ENCODE measurements around the gene TTF1.

TTF1 gene

GRCh38 chr9:132372177-132373095, 34.2 kb downstream of the TTF1 start:
- Mint-ChIP-seq H3K36me3 (ENCODE audit: insufficient read depth) (peaks cover 20% of the 10 kb centered on the region), H3K4me1 (ENCODE audit: low read depth in 2 of 2) (peaks cover 7 to 9% of the 10 kb centered on the region in 2 donors)

GRCh38 chr9:132370592-132370991, 36.0 kb downstream of the TTF1 start:
- Mint-ChIP-seq H3K9me3 (no peaks in the 10 kb centered on the region), H3K36me3 (ENCODE audit: insufficient read depth) (peaks cover 10% of the 10 kb centered on the region), H3K4me3 (no peak overlapping the region), H3K4me1 (ENCODE audit: low read depth in 2 of 2) (peaks cover 7 to 9% of the 10 kb centered on the region in 2 donors), H3K27me3 (no peaks in the 10 kb centered on the region), H3K27ac (no peak overlapping the region)
- DNase-seq: no peak
- no peak for ATAC-seq (replicated peaks)

More at GRCh38 chr9:132372177-132373095, 34.2 kb downstream of the TTF1 start:
- Mint-ChIP-seq H3K27ac (peak overlapping the region; percentile 68 to 75), H3K9me3 (no peaks in the 10 kb centered on the region), H3K27me3 (no peaks in the 10 kb centered on the region), H3K4me3 (peak overlapping the region in 1 of 2 donors; percentile 5)
- DNase-seq: no peak
- no peak for ATAC-seq (replicated peaks)

- ATAC-seq (replicated peaks): no peak
- no peak overlapping the region for H3K27ac Mint-ChIP-seq
- H3K4me3 Mint-ChIP-seq: no peak overlapping the region
- peaks cover 3% of the 10 kb centered on the region for H3K36me3 Mint-ChIP-seq (ENCODE audit: insufficient read depth)
- no peaks in the 10 kb centered on the region for H3K9me3 Mint-ChIP-seq
- H3K27me3 Mint-ChIP-seq: no peaks in the 10 kb centered on the region
- peaks cover 7 to 9% of the 10 kb centered on the region in 2 donors for H3K4me1 Mint-ChIP-seq (ENCODE audit: low read depth in 2 of 2)
- no peak for DNase-seq
These were observed 37.2 kb downstream of the TTF1 start for GRCh38 chr9:132369421-132369820.

- Mint-ChIP-seq H3K27me3 (no peaks in the 10 kb centered on the region), H3K9me3 (no peaks in the 10 kb centered on the region), H3K4me3 (no peak overlapping the region), H3K27ac (no peak overlapping the region), H3K36me3 (ENCODE audit: insufficient read depth) (no peaks in the 10 kb centered on the region), H3K4me1 (ENCODE audit: low read depth in 2 of 2) (peaks cover 5 to 6% of the 10 kb centered on the region in 2 donors)
- no peak for DNase-seq
- no peak for ATAC-seq (replicated peaks)
These were observed 38.9 kb downstream of the TTF1 start for GRCh38 chr9:132367613-132368313.

GRCh38 chr9:132366481-132366880, 40.2 kb downstream of the TTF1 start:
- DNase-seq (no peak), ATAC-seq (replicated peaks) (no peak)
- Mint-ChIP-seq H3K4me3 (no peak overlapping the region), H3K4me1 (ENCODE audit: low read depth in 2 of 2) (no peaks in the 10 kb centered on the region), H3K9me3 (no peaks in the 10 kb centered on the region), H3K27ac (no peak overlapping the region), H3K27me3 (no peaks in the 10 kb centered on the region), H3K36me3 (ENCODE audit: insufficient read depth) (no peaks in the 10 kb centered on the region)

GRCh38 chr9:132365986-132366385, 40.7 kb downstream of the TTF1 start:
- Mint-ChIP-seq H3K9me3 (no peaks in the 10 kb centered on the region), H3K4me1 (ENCODE audit: low read depth in 2 of 2) (no peaks in the 10 kb centered on the region), H3K36me3 (ENCODE audit: insufficient read depth) (no peaks in the 10 kb centered on the region), H3K4me3 (no peak overlapping the region), H3K27me3 (no peaks in the 10 kb centered on the region), H3K27ac (no peak overlapping the region)
- no peak for DNase-seq
- ATAC-seq (replicated peaks): no peak

GRCh38 chr9:132364068-132364467, 42.6 kb downstream of the TTF1 start:
- Mint-ChIP-seq H3K4me1 (ENCODE audit: low read depth in 2 of 2) (no peaks in the 10 kb centered on the region), H3K27me3 (no peaks in the 10 kb centered on the region), H3K4me3 (no peak overlapping the region), H3K27ac (no peak overlapping the region), H3K36me3 (ENCODE audit: insufficient read depth) (peaks cover 3% of the 10 kb centered on the region), H3K9me3 (no peaks in the 10 kb centered on the region)
- no peak for ATAC-seq (replicated peaks)
- DNase-seq: no peak

- Mint-ChIP-seq H3K27me3 (no peaks in the 10 kb centered on the region), H3K27ac (no peak overlapping the region), H3K4me1 (ENCODE audit: low read depth in 2 of 2) (peaks cover 11 to 14% of the 10 kb centered on the region in 2 donors)
These were observed 48.9 kb downstream of the TTF1 start for GRCh38 chr9:132357764-132358163.

GRCh38 chr9:132356324-132356924, 50.2 kb downstream of the TTF1 start:
- peak overlapping the region in 1 of 2 donors; percentile 95 for H3K4me3 Mint-ChIP-seq
- DNase-seq (no peak), ATAC-seq (replicated peaks) (no peak)
- H3K27me3 Mint-ChIP-seq: no peaks in the 10 kb centered on the region
- peaks cover 53% of the 10 kb centered on the region for H3K36me3 Mint-ChIP-seq (ENCODE audit: insufficient read depth)
- H3K27ac Mint-ChIP-seq: peak overlapping the region; percentile 64 to 98
- peaks cover 24 to 26% of the 10 kb centered on the region in 2 donors for H3K4me1 Mint-ChIP-seq (ENCODE audit: low read depth in 2 of 2)
- H3K9me3 Mint-ChIP-seq: no peaks in the 10 kb centered on the region

More at GRCh38 chr9:132357764-132358163, 48.9 kb downstream of the TTF1 start:
- H3K9me3 Mint-ChIP-seq: no peaks in the 10 kb centered on the region
- DNase-seq: no peak
- no peak for ATAC-seq (replicated peaks)
- peaks cover 46% of the 10 kb centered on the region for H3K36me3 Mint-ChIP-seq (ENCODE audit: insufficient read depth)
- H3K4me3 Mint-ChIP-seq: no peak overlapping the region

- Mint-ChIP-seq H3K9me3 (no peaks in the 10 kb centered on the region), H3K4me3 (peak within 1 kb of the TSS; percentile 95), H3K27ac (peak within 1 kb of the TSS; percentile 98), H3K4me1 (ENCODE audit: low read depth in 2 of 2) (peaks cover 30 to 32% of the 10 kb centered on the region in 2 donors), H3K27me3 (no peaks in the 10 kb centered on the region), H3K36me3 (ENCODE audit: insufficient read depth) (peaks cover 58% of the 10 kb centered on the region)
- ATAC-seq (replicated peaks): peak; percentile 82
- peak; percentile 81 to 87 (median 85) for DNase-seq
These were observed 51.8 kb downstream of the TTF1 start, which contains the start of gene SETX for GRCh38 chr9:132354637-132355355. Gene SETX (minus strand): TSS chr9:132354986. CDS start chr9:132349428, 5,558 bp downstream.

- DNase-seq: no peak
- Mint-ChIP-seq H3K4me3 (peak overlapping the region; percentile 95), H3K4me1 (ENCODE audit: low read depth in 2 of 2) (peaks cover 38 to 41% of the 10 kb centered on the region in 2 donors), H3K9me3 (no peaks in the 10 kb centered on the region), H3K27me3 (no peaks in the 10 kb centered on the region), H3K36me3 (ENCODE audit: insufficient read depth) (peaks cover 80% of the 10 kb centered on the region), H3K27ac (peak overlapping the region; percentile 98)
- ATAC-seq (replicated peaks): no peak
These were observed 55.1 kb downstream of the TTF1 start for GRCh38 chr9:132351404-132352045.

- Mint-ChIP-seq H3K4me1 (ENCODE audit: low read depth in 2 of 2) (peaks cover 38 to 41% of the 10 kb centered on the region in 2 donors), H3K27ac (peak overlapping the region; percentile 98), H3K9me3 (no peaks in the 10 kb centered on the region), H3K36me3 (ENCODE audit: insufficient read depth) (peaks cover 81% of the 10 kb centered on the region), H3K4me3 (peak overlapping the region; percentile 95), H3K27me3 (no peaks in the 10 kb centered on the region)
- peak; percentile 25 for ATAC-seq (replicated peaks)
- DNase-seq: peak; percentile 21 to 37 (median 23)
These were observed 55.8 kb downstream of the TTF1 start for GRCh38 chr9:132350861-132351315.
